KOPT-K1 (cell line): ENCODE measurements around the gene CFAP251.
"Not testable (repeated sequence)": the region's sequence is repeated elsewhere in the genome, so short reads cannot be mapped to it uniquely, and the experiment has no call there.

Experiments used
- H3K27ac ChIP-seq: fragments of 200-600 bp; sonication (generic); 2 replicates; pipeline ENCODE4 v1.5.1; 2016; ENCODE audit warnings: antibody characterized with exemption, mild to moderate bottlenecking, low read depth, low read length; ENCODE audit not compliant: poor library complexity, severe bottlenecking
- H3K36me3 ChIP-seq: fragments of 200-600 bp; sonication (generic); 2 replicates; pipeline ENCODE4 v1.5.1; 2017; ENCODE audit warnings: antibody characterized with exemption, mild to moderate bottlenecking, low read length, moderate library complexity; ENCODE audit not compliant: insufficient read depth
- H3K9me3 ChIP-seq: fragments of 200-600 bp; sonication (generic); 2 replicates; pipeline ENCODE4 v1.5.1; 2017; ENCODE audit warnings: antibody characterized with exemption, low read length, mild to moderate bottlenecking; ENCODE audit not compliant: insufficient read depth, poor library complexity, severe bottlenecking

Gene CFAP251

DNA sequence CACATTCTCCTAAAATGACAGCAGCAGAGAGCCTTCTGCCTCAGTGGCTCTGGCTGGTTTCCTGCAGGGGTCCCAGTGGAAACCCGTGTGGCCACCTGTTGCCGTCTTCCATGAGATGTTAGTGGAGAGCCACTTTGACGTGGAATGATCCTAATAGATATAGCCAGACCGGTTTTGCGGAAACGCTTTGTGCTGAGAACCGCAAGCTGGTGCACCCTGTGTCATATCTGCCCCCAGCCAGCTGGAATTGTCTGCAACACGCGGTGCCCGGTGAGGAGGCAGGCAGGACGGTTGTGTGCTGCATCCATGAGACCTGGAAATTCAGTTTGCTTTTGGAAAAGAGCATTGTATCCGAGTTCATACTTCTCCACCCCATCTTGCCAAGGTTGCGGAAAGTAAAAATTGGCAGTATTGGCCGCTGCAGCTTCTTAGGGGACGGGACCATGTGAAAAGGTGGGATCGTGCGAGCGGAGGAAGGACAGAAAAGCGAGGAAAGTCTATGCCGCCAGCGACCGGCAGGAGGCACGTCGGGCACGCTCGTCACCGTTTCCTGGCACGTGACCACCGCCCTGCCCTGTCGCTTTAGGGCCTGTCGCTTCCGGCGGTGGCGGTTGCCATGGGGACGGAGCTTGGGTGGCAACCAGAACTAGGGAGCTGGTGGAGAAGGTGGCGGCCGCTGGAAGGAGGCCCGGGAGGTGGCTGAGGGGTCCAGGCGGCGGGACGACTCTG, at the start of gene CFAP251:
CFAP251 (plus strand) TSS at position 643 of the 729 bp plus-strand sequence. CDS start 2,714 bp downstream, outside the sequence.
- Histone ChIP-seq H3K9me3 (no peaks in the 10 kb centered on the region), H3K36me3 (peaks cover 48% of the 10 kb centered on the region), H3K27ac (peak within 1 kb of the TSS; percentile 41)

- not testable (repeated sequence) for H3K36me3 ChIP-seq, H3K9me3 ChIP-seq, H3K27ac ChIP-seq
These were observed 49.2 kb upstream of the CFAP251 start for GRCh38 chr12:121869229-121869628.

GRCh38 chr12:121871467-121871866, 46.9 kb upstream of the CFAP251 start:
- H3K9me3 ChIP-seq = no peaks in the 10 kb centered on the region
- no peak overlapping the region for H3K27ac ChIP-seq
- no peaks in the 10 kb centered on the region for H3K36me3 ChIP-seq

- Histone ChIP-seq H3K27ac (no peak overlapping the region), H3K9me3 (no peaks in the 10 kb centered on the region)
These were observed 45.7 kb upstream of the CFAP251 start for GRCh38 chr12:121872546-121873215.

DNA sequence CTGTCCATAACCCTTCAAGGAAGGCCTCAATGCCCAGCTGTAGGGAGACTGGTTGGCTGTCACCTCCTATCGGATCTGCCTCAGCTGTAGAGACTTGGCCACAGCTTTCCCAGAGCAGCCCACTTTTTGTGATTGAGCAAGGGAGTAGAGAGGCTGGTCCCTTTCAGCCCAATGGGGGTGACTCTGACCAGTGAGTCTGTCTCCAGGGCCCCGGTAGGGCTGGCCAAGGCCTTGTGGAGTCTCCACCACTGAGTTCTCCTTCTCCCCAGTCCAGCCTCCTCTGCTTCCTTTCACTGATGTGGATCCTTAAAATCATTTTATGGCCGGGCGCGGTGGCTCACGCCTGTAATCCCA, 45.2 kb upstream of the CFAP251 start:
- Histone ChIP-seq H3K27ac (no peak overlapping the region), H3K9me3 (no peaks in the 10 kb centered on the region), H3K36me3 (no peaks in the 10 kb centered on the region)

More at GRCh38 chr12:121872546-121873215, 45.7 kb upstream of the CFAP251 start:
- H3K36me3 ChIP-seq = no peaks in the 10 kb centered on the region

DNA sequence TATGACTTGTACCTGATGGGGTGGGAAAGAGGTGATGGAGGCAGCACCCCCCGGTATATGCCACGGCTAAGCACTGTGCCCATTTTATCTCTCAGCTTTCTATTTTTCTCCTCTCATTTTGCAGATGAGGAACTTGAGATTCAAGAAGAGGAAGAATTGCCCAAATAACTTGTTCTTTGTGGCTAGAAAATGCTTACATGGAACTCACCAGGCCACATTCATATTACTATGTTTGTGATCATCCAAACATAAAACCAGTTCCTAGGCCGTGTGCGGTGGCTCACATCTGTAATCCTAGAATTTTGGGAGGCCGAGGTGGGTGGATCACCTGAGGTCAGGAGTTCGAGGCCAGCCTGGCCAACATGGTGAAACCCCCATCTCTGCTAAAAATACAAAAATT, 44.3 kb upstream of the CFAP251 start:
- no peak overlapping the region for H3K27ac ChIP-seq
- no peaks in the 10 kb centered on the region for H3K36me3 ChIP-seq
- no peaks in the 10 kb centered on the region for H3K9me3 ChIP-seq

DNA sequence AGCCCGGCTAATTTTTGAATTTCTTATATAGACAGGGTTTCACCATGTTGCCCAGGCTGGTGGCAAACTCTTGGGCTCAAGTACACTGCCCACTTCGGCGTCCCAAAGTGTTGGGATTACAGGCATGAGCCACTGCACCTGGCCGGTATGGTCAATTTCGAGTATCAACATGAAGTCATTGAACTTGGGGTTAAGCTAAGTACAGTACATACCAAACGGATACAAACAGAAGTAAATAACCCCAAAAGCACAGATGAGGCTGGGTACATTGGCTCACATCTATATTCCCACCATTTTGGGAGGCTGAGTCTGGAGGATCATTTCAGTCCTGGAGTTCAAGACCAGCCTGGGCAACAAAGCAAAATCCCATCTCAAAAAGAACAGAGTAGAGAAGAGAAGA, 42.8 kb upstream of the CFAP251 start:
- Histone ChIP-seq H3K36me3 (no peaks in the 10 kb centered on the region), H3K27ac (no peak overlapping the region), H3K9me3 (no peaks in the 10 kb centered on the region)

DNA sequence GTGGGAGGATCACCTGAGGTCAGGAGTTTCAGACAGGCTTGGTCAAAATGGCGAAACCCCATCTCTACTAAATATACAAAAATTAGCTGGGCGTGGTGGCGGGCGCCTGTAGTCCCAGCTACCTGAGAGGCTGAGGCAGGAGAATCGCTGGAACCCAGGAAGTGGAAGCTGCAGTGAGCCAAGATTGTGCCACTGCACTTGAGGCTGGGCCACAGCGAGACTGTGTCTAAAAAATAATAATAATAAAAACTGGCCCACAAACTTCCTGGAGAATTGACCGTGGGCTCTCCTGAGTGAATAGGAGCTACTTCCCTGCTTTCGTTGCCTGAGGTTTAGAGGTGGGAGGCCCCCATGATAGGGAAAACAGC, 42.3 kb upstream of the CFAP251 start:
- not testable (repeated sequence) for H3K9me3 ChIP-seq, H3K27ac ChIP-seq, H3K36me3 ChIP-seq

DNA sequence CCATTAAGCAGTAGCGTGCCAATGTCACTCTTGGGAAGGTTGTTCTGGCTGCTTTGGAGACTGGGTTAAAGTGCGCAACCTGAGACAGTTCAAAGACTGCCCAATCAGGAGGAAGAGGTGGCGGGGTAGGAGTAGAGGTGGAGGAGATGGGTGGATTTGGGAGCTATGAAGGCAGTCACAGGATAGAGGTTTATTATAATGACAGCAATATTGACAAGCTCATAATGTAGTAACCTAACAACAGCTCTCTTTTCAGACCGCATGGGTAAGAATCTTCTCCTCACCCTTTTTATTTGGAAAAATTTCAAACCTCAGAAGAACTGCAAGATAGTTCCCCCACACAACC, 35.1 kb upstream of the CFAP251 start:
- Histone ChIP-seq H3K36me3 (no peaks in the 10 kb centered on the region), H3K27ac (no peak overlapping the region), H3K9me3 (no peaks in the 10 kb centered on the region)

DNA sequence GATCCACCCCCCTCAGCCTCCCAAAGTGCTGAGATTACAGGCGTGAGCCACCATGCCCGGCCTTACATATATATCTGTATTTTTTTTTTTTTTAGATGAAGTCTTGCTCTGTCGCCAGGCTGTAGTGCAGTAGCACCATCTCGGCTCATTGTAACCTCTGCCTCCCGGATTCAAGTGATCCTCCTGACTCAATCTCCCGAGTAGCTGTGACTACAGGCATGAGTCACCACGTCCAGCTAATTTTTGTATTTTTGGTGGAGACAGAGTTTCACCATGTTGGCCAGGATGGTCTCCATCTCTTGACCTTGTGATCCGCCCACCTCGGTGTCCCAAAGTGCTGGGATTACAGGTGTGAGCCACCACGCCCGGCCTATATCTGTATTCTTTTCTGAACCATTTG, 33.3 kb upstream of the CFAP251 start:
- H3K27ac ChIP-seq, H3K9me3 ChIP-seq, H3K36me3 ChIP-seq: not testable (repeated sequence)

- Histone ChIP-seq H3K27ac (peak overlapping the region; percentile 84), H3K9me3 (no peaks in the 10 kb centered on the region), H3K36me3 (peaks cover 16% of the 10 kb centered on the region; the same call in 1 of the 2 replicates)
These were observed 30.3 kb upstream of the CFAP251 start for GRCh38 chr12:121888083-121888477.

DNA sequence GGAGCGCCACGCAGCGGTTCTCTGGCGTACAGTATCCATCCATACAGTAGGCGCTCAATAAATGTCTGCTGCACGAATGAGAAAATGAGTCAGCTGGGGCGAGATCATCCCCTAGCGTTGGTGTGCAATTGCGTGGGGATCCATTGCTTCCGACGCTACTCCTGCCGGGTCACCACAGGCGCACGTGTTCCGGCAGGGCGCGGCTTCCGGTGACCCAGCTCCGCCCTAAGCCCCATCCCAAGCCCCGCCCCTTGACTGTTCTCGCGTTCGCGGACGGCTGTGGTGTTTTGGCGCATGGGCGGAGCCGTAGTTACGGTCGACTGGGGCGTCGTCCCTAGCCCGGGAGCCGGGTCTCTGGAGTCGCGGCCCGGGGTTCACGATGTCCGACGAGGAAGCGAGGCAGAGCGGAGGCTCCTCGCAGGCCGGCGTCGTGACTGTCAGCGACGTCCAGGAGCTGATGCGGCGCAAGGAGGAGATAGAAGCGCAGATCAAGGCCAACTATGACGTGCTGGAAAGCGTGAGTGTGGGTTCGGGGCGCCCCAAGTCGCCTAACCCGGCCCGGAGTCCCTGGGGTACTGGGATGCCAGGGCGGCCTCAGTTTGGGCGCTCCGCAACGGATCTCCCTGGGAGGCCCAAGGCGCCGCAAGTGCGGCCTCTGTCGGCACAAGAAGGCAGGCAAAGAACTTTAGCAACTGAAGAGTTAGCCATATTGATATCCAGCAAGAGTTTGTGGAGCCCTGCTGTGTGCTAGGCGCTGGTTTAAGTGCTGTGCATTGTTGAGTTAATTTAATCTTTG, 29.7 kb upstream of the CFAP251 start, which contains the start of gene PSMD9:
PSMD9 (plus strand) TSS at position 313 of the 796 bp plus-strand sequence; CDS start at position 380, 67 bp downstream.
- peaks cover 16% of the 10 kb centered on the region; the same call in 1 of the 2 replicates for H3K36me3 ChIP-seq
- H3K27ac ChIP-seq = peak within 1 kb of the TSS; percentile 84
- H3K9me3 ChIP-seq = no peaks in the 10 kb centered on the region

DNA sequence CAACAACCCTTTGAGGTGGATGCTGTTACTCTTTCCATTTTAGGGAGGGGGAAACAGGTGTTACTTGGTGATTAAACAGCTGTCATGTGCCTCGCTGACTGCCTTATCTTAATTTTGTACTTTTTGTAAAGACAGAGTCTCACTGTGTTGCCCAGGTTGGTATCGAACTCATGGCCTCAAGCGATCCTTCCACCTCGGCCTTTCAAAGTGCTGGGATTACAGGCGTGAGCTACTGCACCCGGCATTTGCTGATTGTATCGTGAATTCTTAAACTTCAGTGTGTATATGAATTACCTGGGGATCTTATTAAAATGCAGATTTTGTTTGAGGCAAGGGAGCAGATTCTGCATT, 29.1 kb upstream of the CFAP251 start:
- no peaks in the 10 kb centered on the region for H3K9me3 ChIP-seq
- peaks cover 16% of the 10 kb centered on the region; the same call in 1 of the 2 replicates for H3K36me3 ChIP-seq
- H3K27ac ChIP-seq = peak overlapping the region; percentile 84

DNA sequence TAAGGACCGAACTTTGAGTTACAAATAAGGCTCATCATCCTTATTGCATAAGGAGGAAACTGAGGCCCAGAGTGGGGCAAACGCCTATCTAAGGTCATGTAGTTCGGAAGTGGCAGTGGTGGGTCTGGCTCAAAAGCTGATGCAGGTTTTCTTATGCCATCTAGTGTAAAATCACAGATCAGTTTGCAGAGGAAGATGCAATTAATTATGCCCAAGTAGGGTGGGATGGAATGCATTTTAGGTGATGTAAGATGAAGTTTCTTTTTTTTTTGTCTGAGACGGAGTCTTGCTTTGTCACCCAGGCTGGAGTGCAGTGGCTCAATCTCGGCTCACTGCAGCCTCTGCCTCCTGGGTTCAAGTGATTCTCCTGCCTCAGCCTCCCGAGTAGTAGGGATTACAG, 28.7 kb upstream of the CFAP251 start:
- Histone ChIP-seq H3K36me3 (peaks cover 18% of the 10 kb centered on the region), H3K27ac (peak overlapping the region; percentile 84)
- not testable (repeated sequence) for H3K9me3 ChIP-seq
